Measurements from ENCODE around the gene VSTM4. TPM values are rescaled to one million over a fixed set of nuclear protein-coding genes. Genes with fewer than 3 reads are reported as not detected.

Gene VSTM4
- total RNA-seq, 1 experiment from 2014 or later, result 0.72 TPM

GRCh38 chr10:49044293-49045193 is 70.8 kb downstream of the VSTM4 start (continued):
- TF ChIP-seq ATF6 (CRISPR knock-in tag; IDR thresholded peaks at IDR 0.05) (no peak), HMGXB4 (CRISPR knock-in tag; IDR thresholded peaks at IDR 0.05) (no peak), NR3C1 (CRISPR knock-in tag; conservative IDR thresholded peaks at IDR 0.05; ENCODE audit: low read depth) (no peak), RELA (CRISPR knock-in tag; IDR thresholded peaks at IDR 0.05; ENCODE audit: borderline replicate concordance) (no peak), ZNF232 (CRISPR knock-in tag; IDR thresholded peaks at IDR 0.05) (no peak)

GRCh38 chr10:49040601-49041000 is 74.7 kb downstream of the VSTM4 start:
- Mint-ChIP-seq H3K27ac (no peak overlapping the region), H3K36me3 (no peaks in the 10 kb centered on the region), H3K9me3 (peaks cover 2% of the 10 kb centered on the region; the same call in 1 of the 2 replicates), H3K27me3 (ENCODE audit: low read depth) (no peaks in the 10 kb centered on the region), H3K4me3 (no peak overlapping the region), H3K4me1 (no peaks in the 10 kb centered on the region)
- ATAC-seq (no peak), DNase-seq (ENCODE audit: low spot score) (no peak)
- no peak for TF ChIP-seq TEAD1 (CRISPR knock-in tag; IDR thresholded peaks at IDR 0.05)
- no peak for TF ChIP-seq ETV6 (CRISPR knock-in tag; IDR thresholded peaks at IDR 0.05)
- no peak for TF ChIP-seq HMGA2 (CRISPR knock-in tag; IDR thresholded peaks at IDR 0.05)
- no peak for TF ChIP-seq JUN (CRISPR knock-in tag; IDR thresholded peaks at IDR 0.05)
- no peak for TF ChIP-seq SMAD4 (CRISPR knock-in tag; IDR thresholded peaks at IDR 0.05)
- ChIA-PET POLR2A (interaction anchor here (1.1 kb wide), 1 partner anchor 17 kb away, joined by 3 read pairs; no protein-coding TSS in a partner anchor), CTCF (no interaction called here)

- POLR2A ChIA-PET, result no interaction called here
- CTCF ChIA-PET, result no interaction called here
- ATAC-seq, result no peak
- Mint-ChIP-seq H3K36me3 (no peaks in the 10 kb centered on the region), H3K4me3 (no peak overlapping the region), H3K9me3 (no peaks in the 10 kb centered on the region), H3K27ac (no peak overlapping the region), H3K4me1 (no peaks in the 10 kb centered on the region), H3K27me3 (ENCODE audit: low read depth) (no peaks in the 10 kb centered on the region)
- DNase-seq (ENCODE audit: low spot score), result no peak
- TF ChIP-seq ZNF532 (CRISPR knock-in tag; IDR thresholded peaks at IDR 0.05; ENCODE audit: borderline replicate concordance) (no peak), TEAD1 (CRISPR knock-in tag; IDR thresholded peaks at IDR 0.05) (no peak), ZMAT4 (CRISPR knock-in tag; IDR thresholded peaks at IDR 0.05) (no peak), PRDM15 (CRISPR knock-in tag; IDR thresholded peaks at IDR 0.05) (no peak), RELA (CRISPR knock-in tag; IDR thresholded peaks at IDR 0.05; ENCODE audit: borderline replicate concordance) (no peak), TEAD4 (CRISPR knock-in tag; IDR thresholded peaks at IDR 0.05) (no peak), CREB1 (CRISPR knock-in tag; IDR thresholded peaks at IDR 0.05) (no peak), PREB (CRISPR knock-in tag; IDR thresholded peaks at IDR 0.05; ENCODE audit: borderline replicate concordance) (no peak), ZNF396 (CRISPR knock-in tag; IDR thresholded peaks at IDR 0.05; ENCODE audit: borderline replicate concordance) (no peak), HMGA2 (CRISPR knock-in tag; IDR thresholded peaks at IDR 0.05) (no peak), GABPB1 (CRISPR knock-in tag; IDR thresholded peaks at IDR 0.05) (no peak), FOXJ3 (CRISPR knock-in tag; IDR thresholded peaks at IDR 0.05; ENCODE audit: borderline replicate concordance) (no peak)
Observed at GRCh38 chr10:49039409-49039808, 75.9 kb downstream of the VSTM4 start.

Data from WTC11 (cell line).